ENCODE measurements around the gene EPB41L2. TPM values are rescaled to one million over a fixed set of nuclear protein-coding genes. Genes with fewer than 3 reads are reported as not detected.

EPB41L2 gene
- total RNA-seq, 1 donor from 2014 or later, result 3.2 TPM

GRCh38 chr6:130825772-130826441, 237.1 kb downstream of the EPB41L2 start:
- Histone ChIP-seq H3K27me3 (ENCODE audit: control insufficient read depth, insufficient read depth, low read length) (no peaks in the 10 kb centered on the region), H3K36me3 (ENCODE audit: control insufficient read depth, insufficient read depth, low read length) (no peaks in the 10 kb centered on the region), H3K4me3 (ENCODE audit: low read depth, low read length) (no peak overlapping the region)
- FAIRE-seq (no peak), DNase-seq (ENCODE audit: low read depth) (no peak)
- no peak for TF ChIP-seq CTCF (IDR thresholded peaks at IDR 0.05; ENCODE audit: insufficient read depth, low read length, severe bottlenecking)

DNA sequence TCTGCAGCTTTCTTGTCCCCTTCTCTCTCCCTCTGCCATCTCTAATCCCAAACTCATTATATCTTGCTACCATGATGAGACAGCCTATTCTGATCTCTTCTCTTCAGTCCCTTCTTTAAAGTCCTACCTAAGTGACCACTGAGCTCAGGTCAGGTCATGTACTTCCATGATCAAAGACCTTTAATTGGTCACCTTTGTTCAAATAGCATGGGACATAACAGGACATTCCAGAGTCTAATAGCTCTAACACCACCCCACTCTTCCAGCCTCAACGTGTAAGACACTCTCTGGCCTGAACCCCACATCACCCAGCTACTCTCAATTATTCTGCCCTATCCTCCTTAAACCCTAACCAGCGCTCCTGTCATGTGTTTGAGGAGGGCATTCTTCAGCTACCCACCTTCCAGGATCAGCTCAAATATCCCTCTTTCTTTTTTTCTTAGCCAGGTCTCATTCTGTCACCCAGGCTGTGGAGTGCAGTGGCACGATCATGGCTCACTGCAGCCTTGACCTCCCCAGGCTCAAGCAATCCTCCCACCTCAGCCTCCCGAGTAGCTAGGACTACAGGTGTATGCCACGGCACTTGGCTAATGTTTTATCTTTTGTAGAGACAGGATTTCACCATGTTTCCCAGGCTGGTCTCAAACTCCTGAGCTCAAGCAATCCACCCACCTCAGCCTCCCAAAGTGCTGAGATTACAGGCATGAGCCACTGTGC, 237.9 kb downstream of the EPB41L2 start:
- H3K27me3 ChIP-seq (ENCODE audit: control insufficient read depth, insufficient read depth, low read length), result no peaks in the 10 kb centered on the region
- no peak overlapping the region for H3K4me3 ChIP-seq (ENCODE audit: low read depth, low read length)
- FAIRE-seq, result no peak
- H3K36me3 ChIP-seq (ENCODE audit: control insufficient read depth, insufficient read depth, low read length), result no peaks in the 10 kb centered on the region
- no peak for DNase-seq (ENCODE audit: low read depth)
- TF ChIP-seq CTCF (IDR thresholded peaks at IDR 0.05; ENCODE audit: insufficient read depth, low read length, severe bottlenecking), result no peak

DNA sequence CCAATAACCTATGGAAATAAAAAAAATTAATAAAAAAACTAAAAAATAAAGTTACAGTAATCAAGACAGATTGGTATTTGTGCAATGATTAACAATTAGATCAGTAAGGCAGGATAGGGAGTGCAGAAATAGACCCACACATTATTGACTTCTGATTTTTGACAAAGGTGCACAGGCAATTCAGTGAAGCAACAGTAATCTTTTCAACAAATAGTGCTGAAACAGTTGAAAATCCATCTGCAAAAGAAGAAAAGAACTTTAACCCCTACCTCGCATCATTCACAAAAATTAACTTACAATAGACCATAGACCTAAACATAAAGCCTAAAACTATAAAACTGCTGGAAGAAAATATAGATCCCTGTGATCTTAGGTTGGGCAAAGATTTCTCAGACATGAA, 240.3 kb downstream of the EPB41L2 start:
- FAIRE-seq, result no peak
- Histone ChIP-seq H3K27me3 (ENCODE audit: control insufficient read depth, insufficient read depth, low read length) (no peaks in the 10 kb centered on the region), H3K36me3 (ENCODE audit: control insufficient read depth, insufficient read depth, low read length) (no peaks in the 10 kb centered on the region), H3K4me3 (ENCODE audit: low read depth, low read length) (no peak overlapping the region)
- no peak for DNase-seq (ENCODE audit: low read depth)
- no peak for TF ChIP-seq CTCF (IDR thresholded peaks at IDR 0.05; ENCODE audit: insufficient read depth, low read length, severe bottlenecking)

GRCh38 chr6:130815200-130816071, 247.6 kb downstream of the EPB41L2 start:
- H3K27me3 ChIP-seq (ENCODE audit: control insufficient read depth, insufficient read depth, low read length), result no peaks in the 10 kb centered on the region
- FAIRE-seq (no peak), DNase-seq (ENCODE audit: low read depth) (no peak)
- TF ChIP-seq CTCF (IDR thresholded peaks at IDR 0.05; ENCODE audit: insufficient read depth, low read length, severe bottlenecking), result no peak
- H3K36me3 ChIP-seq (ENCODE audit: control insufficient read depth, insufficient read depth, low read length), result no peaks in the 10 kb centered on the region
- no peak overlapping the region for H3K4me3 ChIP-seq (ENCODE audit: low read depth, low read length)

GRCh38 chr6:130814506-130814905, 248.5 kb downstream of the EPB41L2 start:
- no peak for DNase-seq (ENCODE audit: low read depth)
- no peak for FAIRE-seq
- H3K36me3 ChIP-seq (ENCODE audit: control insufficient read depth, insufficient read depth, low read length), result no peaks in the 10 kb centered on the region
- no peaks in the 10 kb centered on the region for H3K27me3 ChIP-seq (ENCODE audit: control insufficient read depth, insufficient read depth, low read length)
- no peak for TF ChIP-seq CTCF (IDR thresholded peaks at IDR 0.05; ENCODE audit: insufficient read depth, low read length, severe bottlenecking)
- H3K4me3 ChIP-seq (ENCODE audit: low read depth, low read length), result no peak overlapping the region

All from bronchial epithelial cell (primary cell).